Fibroblast of mammary gland (primary cell): ENCODE data around the gene HBA2.
"Not testable (repeated sequence)": the region's sequence is repeated elsewhere in the genome, so short reads cannot be mapped to it uniquely, and the experiment has no call there.

Experiments
- DNase-seq: peaks from one replicate; pipeline ENCODE4 v3.0.0-alpha.2; 2010; ENCODE audit warnings: low read depth
- H3K4me3 ChIP-seq: 2 replicates; pipeline ENCODE4 v1.5.1; 2011; ENCODE audit warnings: low read depth, mild to moderate bottlenecking, low read length, moderate library complexity; ENCODE audit not compliant: control insufficient read depth
- TF ChIP-seq, protein P1 (sequence below): conservative IDR thresholded peaks from 2 replicates; pipeline ENCODE4 v1.5.1; 2011; ENCODE audit warnings: low read depth, low read length, inconsistent platforms; ENCODE audit not compliant: control insufficient read depth, insufficient read depth

The HBA2 gene

DNA sequence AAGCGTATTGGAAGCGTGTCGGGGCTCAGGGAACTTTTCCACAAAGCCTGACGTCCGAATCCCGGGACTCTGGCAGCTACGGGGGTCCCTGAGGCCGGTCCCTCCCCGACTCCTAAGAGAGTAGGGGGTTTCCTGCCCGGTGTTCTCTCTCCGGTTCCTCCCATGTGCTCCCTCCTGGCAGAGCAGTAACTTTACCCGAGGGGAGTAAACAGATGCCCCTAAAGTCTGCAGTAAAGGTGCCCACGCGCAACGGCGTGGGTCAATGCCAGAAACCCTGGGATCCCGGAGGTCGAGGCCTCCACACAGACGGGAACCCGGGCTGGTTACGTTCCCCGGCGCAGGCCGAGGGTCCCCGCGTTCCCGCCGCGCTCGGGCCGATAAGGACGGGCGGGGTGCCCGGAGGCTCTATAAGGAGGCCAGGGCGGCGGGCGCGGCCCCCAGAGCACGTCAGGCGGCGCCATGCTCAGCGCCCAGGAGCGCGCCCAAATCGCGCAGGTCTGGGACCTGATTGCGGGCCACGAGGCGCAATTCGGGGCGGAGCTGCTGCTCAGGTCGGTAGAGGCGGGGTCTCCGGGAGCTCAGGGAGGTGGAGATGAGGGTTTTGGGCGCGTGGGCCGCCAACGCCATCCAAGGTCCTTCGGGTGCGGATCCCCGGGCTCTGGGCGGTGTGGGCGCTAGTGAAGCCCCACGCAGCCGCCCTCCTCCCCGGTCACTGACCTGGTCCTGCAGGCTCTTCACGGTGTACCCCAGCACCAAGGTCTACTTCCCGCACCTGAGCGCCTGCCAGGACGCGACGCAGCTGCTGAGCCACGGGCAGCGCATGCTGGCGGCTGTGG lies 6.9 kb upstream of the HBA2 start, which contains the start of gene HBM:
HBM (plus strand) TSS at position 440 of the 836 bp plus-strand sequence; CDS start at position 460, 20 bp downstream.
- TF ChIP-seq, protein P1, sequence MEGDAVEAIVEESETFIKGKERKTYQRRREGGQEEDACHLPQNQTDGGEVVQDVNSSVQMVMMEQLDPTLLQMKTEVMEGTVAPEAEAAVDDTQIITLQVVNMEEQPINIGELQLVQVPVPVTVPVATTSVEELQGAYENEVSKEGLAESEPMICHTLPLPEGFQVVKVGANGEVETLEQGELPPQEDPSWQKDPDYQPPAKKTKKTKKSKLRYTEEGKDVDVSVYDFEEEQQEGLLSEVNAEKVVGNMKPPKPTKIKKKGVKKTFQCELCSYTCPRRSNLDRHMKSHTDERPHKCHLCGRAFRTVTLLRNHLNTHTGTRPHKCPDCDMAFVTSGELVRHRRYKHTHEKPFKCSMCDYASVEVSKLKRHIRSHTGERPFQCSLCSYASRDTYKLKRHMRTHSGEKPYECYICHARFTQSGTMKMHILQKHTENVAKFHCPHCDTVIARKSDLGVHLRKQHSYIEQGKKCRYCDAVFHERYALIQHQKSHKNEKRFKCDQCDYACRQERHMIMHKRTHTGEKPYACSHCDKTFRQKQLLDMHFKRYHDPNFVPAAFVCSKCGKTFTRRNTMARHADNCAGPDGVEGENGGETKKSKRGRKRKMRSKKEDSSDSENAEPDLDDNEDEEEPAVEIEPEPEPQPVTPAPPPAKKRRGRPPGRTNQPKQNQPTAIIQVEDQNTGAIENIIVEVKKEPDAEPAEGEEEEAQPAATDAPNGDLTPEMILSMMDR, result no peak
- peak within 1 kb of the TSS; percentile 12 for H3K4me3 ChIP-seq
- DNase-seq, result no peak

DNA sequence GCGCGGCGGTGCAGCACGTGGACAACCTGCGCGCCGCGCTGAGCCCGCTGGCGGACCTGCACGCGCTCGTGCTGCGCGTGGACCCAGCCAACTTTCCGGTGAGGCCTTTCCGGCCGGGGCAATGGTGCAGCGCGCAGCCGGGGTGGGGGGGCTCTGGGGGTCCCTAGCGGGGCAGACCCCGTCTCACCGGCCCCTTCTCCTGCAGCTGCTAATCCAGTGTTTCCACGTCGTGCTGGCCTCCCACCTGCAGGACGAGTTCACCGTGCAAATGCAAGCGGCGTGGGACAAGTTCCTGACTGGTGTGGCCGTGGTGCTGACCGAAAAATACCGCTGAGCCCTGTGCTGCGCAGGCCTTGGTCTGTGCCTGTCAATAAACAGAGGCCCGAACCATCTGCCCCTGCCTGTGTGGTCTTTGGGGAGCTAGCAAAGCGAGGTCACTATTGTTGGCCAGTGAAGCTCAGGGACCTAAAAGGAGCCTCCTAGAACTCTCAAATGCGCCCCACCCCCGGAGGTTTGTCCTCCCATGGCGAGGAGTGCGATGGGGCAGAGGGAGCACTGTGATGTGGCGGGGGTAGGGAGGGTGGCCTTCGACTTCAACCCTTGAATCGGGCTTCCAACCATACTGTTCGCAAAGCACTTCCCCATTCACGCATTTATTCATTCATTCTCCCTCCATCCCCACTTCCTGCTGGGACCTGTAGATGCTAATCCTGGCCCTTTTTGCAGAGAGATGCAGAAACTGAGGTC lies 6.1 kb upstream of the HBA2 start:
- no peak for DNase-seq
- no peak overlapping the region for H3K4me3 ChIP-seq
- TF ChIP-seq, protein P1, result no peak

DNA sequence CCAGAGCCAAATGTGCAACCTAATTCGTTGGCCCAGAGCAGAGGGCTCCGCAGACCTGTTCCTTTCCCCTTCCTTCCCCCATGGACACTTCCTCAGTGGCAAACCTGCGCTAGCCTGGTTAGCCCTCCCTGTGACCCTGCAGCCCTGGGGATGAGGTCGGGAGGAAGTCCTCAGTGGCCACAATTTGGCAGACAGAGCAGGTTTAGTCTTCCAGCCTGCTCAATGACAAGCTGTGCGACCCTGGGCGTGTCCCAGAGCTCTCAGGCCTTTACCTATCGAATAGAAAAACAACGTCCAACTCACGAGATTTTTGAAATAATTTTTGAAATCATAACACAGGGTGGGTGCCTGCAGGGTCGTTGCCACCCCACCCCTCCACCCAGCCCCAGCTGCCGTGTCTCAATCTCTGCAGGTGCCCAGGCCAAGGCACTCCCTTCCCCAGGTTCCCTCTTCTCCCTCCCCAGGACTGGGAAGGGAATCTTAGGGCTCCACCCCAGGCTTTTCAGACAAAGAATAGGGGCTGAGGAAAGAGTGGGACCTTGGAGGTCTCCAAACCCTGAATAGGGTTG lies 5.5 kb upstream of the HBA2 start:
- no peak overlapping the region for H3K4me3 ChIP-seq
- DNase-seq, result no peak
- TF ChIP-seq, protein P1, result no peak

DNA sequence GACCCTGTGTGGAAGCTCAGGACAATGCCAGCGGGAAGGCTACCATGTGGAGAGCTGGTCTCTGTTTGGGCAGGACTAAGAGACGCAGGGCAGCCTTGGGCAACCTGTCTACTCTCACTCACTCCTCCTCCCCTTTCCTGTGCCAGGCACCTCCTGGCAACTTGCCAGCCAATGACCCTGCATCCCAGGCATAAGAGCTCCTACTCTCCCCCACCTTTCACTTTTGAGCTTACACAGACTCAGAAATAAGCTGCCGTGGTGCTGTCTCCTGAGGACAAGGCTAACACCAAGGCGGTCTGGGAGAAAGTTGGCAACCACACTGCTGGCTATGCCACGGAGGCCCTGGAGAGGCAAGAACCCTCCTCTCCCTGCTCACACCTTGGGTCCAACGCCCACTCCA lies 4.3 kb upstream of the HBA2 start:
- TF ChIP-seq, protein P1, result no peak
- DNase-seq, result no peak
- H3K4me3 ChIP-seq, result no peak overlapping the region

DNA sequence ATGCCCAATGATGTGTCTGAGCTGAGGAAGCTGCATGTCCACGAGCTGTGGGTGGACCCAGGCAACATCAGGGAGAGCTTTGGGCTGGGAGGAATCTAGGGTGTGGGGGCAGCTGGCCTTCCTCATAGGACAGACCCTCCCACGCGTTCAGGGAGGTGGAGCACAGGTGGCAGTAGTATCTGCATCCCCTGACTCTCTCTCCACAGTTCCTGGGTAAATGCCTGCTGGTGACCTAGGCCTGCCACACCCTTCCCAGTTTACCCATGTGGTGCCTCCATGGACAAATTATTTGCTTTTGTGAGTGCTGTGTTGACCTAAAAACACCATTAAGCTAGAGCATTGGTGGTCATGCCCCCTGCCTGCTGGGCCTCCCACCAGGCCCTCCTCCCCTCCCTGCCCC lies 3.7 kb upstream of the HBA2 start:
- no peak overlapping the region for H3K4me3 ChIP-seq
- TF ChIP-seq, protein P1, result no peak
- DNase-seq, result no peak

DNA sequence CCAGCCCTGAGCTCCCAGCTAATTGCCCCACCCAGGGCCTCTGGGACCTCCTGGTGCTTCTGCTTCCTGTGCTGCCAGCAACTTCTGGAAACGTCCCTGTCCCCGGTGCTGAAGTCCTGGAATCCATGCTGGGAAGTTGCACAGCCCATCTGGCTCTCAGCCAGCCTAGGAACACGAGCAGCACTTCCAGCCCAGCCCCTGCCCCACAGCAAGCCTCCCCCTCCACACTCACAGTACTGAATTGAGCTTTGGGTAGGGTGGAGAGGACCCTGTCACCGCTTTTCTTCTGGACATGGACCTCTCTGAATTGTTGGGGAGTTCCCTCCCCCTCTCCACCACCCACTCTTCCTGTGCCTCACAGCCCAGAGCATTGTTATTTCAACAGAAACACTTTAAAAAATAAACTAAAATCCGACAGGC lies 2.6 kb upstream of the HBA2 start:
- H3K4me3 ChIP-seq, DNase-seq: not testable (repeated sequence)

DNA sequence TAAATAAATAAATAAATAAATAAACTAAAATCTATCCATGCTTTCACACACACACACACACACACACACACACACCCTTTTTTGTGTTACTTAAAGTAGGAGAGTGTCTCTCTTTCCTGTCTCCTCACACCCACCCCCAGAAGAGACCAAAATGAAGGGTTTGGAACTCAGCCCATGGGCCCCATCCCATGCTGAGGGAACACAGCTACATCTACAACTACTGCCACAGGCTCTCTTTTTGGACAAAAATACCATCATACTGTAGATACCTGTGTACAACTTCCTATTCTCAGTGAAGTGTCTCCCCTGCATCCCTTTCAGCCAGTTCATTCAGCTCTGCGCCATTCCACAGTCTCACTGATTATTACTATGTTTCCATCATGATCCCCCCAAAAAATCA lies 1.9 kb upstream of the HBA2 start:
- H3K4me3 ChIP-seq, result no peak overlapping the region
- TF ChIP-seq, protein P1, result no peak
- no peak for DNase-seq

DNA sequence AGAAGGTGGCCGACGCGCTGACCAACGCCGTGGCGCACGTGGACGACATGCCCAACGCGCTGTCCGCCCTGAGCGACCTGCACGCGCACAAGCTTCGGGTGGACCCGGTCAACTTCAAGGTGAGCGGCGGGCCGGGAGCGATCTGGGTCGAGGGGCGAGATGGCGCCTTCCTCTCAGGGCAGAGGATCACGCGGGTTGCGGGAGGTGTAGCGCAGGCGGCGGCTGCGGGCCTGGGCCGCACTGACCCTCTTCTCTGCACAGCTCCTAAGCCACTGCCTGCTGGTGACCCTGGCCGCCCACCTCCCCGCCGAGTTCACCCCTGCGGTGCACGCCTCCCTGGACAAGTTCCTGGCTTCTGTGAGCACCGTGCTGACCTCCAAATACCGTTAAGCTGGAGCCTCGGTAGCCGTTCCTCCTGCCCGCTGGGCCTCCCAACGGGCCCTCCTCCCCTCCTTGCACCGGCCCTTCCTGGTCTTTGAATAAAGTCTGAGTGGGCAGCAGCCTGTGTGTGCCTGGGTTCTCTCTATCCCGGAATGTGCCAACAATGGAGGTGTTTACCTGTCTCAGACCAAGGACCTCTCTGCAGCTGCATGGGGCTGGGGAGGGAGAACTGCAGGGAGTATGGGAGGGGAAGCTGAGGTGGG lies 657 bp downstream of the HBA2 start:
- not testable (repeated sequence) for H3K4me3 ChIP-seq

DNA sequence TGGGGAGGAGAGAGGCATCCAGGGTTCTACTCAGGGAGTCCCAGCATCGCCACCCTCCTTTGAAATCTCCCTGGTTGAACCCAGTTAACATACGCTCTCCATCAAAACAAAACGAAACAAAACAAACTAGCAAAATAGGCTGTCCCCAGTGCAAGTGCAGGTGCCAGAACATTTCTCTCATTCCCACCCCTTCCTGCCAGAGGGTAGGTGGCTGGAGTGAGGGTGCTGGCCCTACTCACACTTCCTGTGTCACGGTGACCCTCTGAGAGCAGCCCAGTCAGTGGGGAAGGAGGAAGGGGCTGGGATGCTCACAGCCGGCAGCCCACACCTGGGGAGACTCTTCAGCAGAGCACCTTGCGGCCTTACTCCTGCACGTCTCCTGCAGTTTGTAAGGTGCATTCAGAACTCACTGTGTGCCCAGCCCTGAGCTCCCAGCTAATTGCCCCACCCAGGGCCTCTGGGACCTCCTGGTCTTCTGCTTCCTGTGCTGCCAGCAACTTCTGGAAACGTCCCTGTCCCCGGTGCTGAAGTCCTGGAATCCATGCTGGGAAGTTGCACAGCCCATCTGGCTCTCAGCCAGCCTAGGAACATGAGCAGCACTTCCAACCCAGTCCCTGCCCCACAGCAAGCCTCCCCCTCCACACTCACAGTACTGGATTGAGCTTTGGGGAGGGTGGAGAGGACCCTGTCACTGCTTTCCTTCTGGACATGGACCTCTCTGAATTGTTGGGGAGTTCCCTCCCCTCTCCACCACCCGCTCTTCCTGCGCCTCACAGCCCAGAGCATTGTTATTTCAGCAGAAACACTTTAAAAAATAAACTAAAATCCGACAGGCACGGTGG lies 1.5 kb downstream of the HBA2 start:
- H3K4me3 ChIP-seq, DNase-seq: not testable (repeated sequence)

More for the DNA sequence above, 657 bp downstream of the HBA2 start:
- DNase-seq, result not testable (repeated sequence)
